Uterus (tissue), 4 donors: ENCODE data around the gene GPAM. TPM values are rescaled to one million over a fixed set of nuclear protein-coding genes. Genes with fewer than 3 reads are reported as not detected.

Experiments
- total RNA-seq, 4 donors: library from RNA; depleted of rRNA in 3 of 4; stranded (reverse); fragments of >200 nt in 3 of 4; gene quantifications; one replicate each; pipeline versions ENCODE4 v1.1.0 to v1.2.4, GENCODE V29; 2014 to 2023
- donor health status: DM: yes; HTN: yes; CAD: no.

Gene GPAM
- total RNA-seq, 4 donors from 2014 or later = 4.6 to 28.6 (median 7.7) TPM

Other genes with a start within 250 kb of the GPAM start
- gene TECTB, start 99.6 kb upstream of the GPAM start, total RNA-seq = not detected
- 10 to 100 TPM in 3 of 4 donors, 1 to 10 TPM in 1; 7.4 to 30.6 (median 11.9) TPM for gene ACSL5, start 190.4 kb upstream of the GPAM start, total RNA-seq